SK-N-MC (cell line): ENCODE results near the gene BOC.

Experiments
- EZH2 ChIP-seq: fragments of 200-600 bp; sonication (generic); IDR thresholded peaks from one replicate; pipeline ENCODE4 v1.6.1; 2017; ENCODE audit warnings: antibody characterized with exemption
- POLR2AphosphoS5 ChIP-seq: IDR thresholded peaks from 2 replicates; pipeline ENCODE4 v1.6.1; 2012; ENCODE audit warnings: mild to moderate bottlenecking, low read depth, low read length, borderline replicate concordance

DNA sequence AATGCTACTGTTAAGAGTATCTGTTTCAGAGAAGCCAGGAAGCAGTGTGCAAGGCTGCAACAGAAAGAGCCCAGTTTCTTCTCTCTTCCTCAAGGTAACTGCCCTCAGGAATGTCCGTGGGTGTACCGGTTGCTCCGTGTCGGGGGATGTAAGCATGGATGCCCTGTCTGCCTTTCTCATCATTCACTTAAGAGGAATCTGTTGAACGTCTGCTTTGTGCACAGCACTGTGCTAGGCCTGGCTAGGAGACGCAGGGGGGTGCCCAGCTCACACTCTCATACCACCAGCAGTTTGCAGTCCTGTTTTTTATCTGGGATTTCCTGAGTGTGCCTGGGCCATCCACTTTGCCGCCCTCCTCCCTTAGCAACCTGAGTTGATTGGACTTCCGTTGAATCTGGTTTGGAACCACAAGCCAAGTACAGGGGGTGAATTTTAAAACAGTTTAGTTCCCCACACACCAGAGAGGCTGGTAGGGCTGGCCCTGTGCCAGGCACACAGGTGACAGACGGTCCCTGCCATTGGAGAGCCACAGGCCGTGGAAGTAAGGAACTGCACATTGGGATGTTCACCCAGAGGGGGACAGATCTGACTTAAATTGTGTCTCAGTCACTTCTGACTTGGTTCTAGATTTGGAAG lies 11.2 kb downstream of the BOC start:
- TF ChIP-seq EZH2, result no peak
- TF ChIP-seq POLR2AphosphoS5, result no peak
